MCF 10A (cell line): ENCODE data around the gene WDR73. TPM values are rescaled to one million over a fixed set of nuclear protein-coding genes. Genes with fewer than 3 reads are reported as not detected.
"Not testable (repeated sequence)": the region's sequence is repeated elsewhere in the genome, so short reads cannot be mapped to it uniquely, and the experiment has no call there.

ENCODE experiments used
- BruUV-seq: library from RNA; stranded (reverse); fragments of 400-500 nt; replicated peaks from 2 replicates; lab custom pipeline; 2021; lab: Mats Ljungman, UMichigan
- CTCF ChIA-PET: fragments of 300-600 bp; sonication (Branson Sonifier 250); formaldehyde crosslinking; extraction: SDS; loops from one replicate; lab custom pipeline; 2021; ENCODE audit warnings: antibody characterized with exemption, inconsistent platforms; lab: Yijun Ruan, JAX
- POLR2A ChIA-PET: fragments of 300-600, 350-650 bp; sonication (Branson Sonifier 250); formaldehyde crosslinking; extraction: SDS; loops from one replicate; lab custom pipeline; 2020; ENCODE audit warnings: antibody characterized with exemption, inconsistent platforms; lab: Yijun Ruan, JAX
- DNase-seq: peaks from one replicate; pipeline ENCODE4 v3.0.0-alpha.2; 2018; ENCODE audit not compliant: unreplicated experiment
- H3K27ac Mint-ChIP-seq: one replicate; pipeline ENCODE4 v1.8.0; 2022; ENCODE audit warnings: mild to moderate bottlenecking, low read depth, mixed read lengths; ENCODE audit not compliant: unreplicated experiment
- H3K27me3 Mint-ChIP-seq: one replicate; pipeline ENCODE4 v1.8.0; 2022; ENCODE audit warnings: mixed read lengths; ENCODE audit not compliant: insufficient read depth, unreplicated experiment
- H3K36me3 Mint-ChIP-seq: one replicate; pipeline ENCODE4 v1.8.0; 2022; ENCODE audit warnings: mild to moderate bottlenecking, moderate library complexity, mixed read lengths; ENCODE audit not compliant: insufficient read depth, unreplicated experiment
- H3K4me1 Mint-ChIP-seq: one replicate; pipeline ENCODE4 v1.8.0; 2022; ENCODE audit warnings: mixed read lengths; ENCODE audit not compliant: insufficient read depth, unreplicated experiment
- H3K4me3 Mint-ChIP-seq: one replicate; pipeline ENCODE4 v1.8.0; 2022; ENCODE audit warnings: mild to moderate bottlenecking, moderate library complexity, mixed read lengths; ENCODE audit not compliant: unreplicated experiment
- H3K9me3 Mint-ChIP-seq: one replicate; pipeline ENCODE4 v1.8.0; 2022; ENCODE audit warnings: mixed read lengths; ENCODE audit not compliant: unreplicated experiment
- intact Hi-C: fragments of 100-400 bp; cut with micrococcal nuclease; formaldehyde crosslinking; loops from 2 replicates; pipeline ENCODE4 v1.14.1; 2022
- total RNA-seq: library from RNA; stranded (reverse); gene quantifications from 2 replicates; pipeline ENCODE4 v1.2.3, GENCODE V29; 2022
- TF ChIP-seq, protein P1 (sequence below): fragments of 200-600 bp; IDR thresholded peaks from one replicate; pipeline ENCODE4 v1.8.0; 2022; ENCODE audit warnings: antibody characterized with exemption, mild to moderate bottlenecking; ENCODE audit not compliant: unreplicated experiment

The WDR73 gene
- total RNA-seq, 1 experiment from 2014 or later: 42.1 TPM

DNA sequence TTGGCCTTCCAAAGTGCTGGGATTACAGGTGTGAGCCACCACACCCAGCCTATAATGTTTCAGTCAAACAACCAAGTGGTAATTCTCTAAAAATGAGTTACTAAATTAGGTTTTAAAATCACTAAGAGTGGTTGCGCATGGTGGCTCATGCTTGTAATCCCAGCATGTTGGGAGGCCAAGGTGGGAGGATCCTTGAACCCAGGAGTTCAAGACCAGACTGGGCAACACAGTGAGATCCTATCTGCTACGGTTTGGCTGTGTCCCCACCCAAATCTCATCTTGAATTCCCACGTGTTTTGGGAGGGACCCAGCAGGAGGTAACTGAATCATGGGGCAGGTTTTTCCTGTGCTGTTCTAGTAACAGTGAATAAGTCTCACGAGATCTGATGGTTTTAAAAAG, 35.8 kb upstream of the WDR73 start:
- intact Hi-C loops: no loop called here
- no TSS peak for BruUV-seq
- peaks cover 7% of the 10 kb centered on the region for H3K4me1 Mint-ChIP-seq
- CTCF ChIA-PET: no interaction called here
- H3K27me3 Mint-ChIP-seq: no peaks in the 10 kb centered on the region
- no peak overlapping the region for H3K4me3 Mint-ChIP-seq
- TF ChIP-seq, protein P1, sequence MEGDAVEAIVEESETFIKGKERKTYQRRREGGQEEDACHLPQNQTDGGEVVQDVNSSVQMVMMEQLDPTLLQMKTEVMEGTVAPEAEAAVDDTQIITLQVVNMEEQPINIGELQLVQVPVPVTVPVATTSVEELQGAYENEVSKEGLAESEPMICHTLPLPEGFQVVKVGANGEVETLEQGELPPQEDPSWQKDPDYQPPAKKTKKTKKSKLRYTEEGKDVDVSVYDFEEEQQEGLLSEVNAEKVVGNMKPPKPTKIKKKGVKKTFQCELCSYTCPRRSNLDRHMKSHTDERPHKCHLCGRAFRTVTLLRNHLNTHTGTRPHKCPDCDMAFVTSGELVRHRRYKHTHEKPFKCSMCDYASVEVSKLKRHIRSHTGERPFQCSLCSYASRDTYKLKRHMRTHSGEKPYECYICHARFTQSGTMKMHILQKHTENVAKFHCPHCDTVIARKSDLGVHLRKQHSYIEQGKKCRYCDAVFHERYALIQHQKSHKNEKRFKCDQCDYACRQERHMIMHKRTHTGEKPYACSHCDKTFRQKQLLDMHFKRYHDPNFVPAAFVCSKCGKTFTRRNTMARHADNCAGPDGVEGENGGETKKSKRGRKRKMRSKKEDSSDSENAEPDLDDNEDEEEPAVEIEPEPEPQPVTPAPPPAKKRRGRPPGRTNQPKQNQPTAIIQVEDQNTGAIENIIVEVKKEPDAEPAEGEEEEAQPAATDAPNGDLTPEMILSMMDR: no peak
- DNase-seq: no peak
- H3K27ac Mint-ChIP-seq: no peak overlapping the region
- peaks cover 67% of the 10 kb centered on the region for H3K36me3 Mint-ChIP-seq
- POLR2A ChIA-PET: no interaction called here
- no peaks in the 10 kb centered on the region for H3K9me3 Mint-ChIP-seq

- Mint-ChIP-seq H3K4me1 (peaks cover 12% of the 10 kb centered on the region), H3K36me3 (peaks cover 77% of the 10 kb centered on the region)
- H3K9me3 Mint-ChIP-seq, H3K27me3 Mint-ChIP-seq, H3K4me3 Mint-ChIP-seq, intact Hi-C loops, DNase-seq, BruUV-seq, H3K27ac Mint-ChIP-seq: not testable (repeated sequence)
- ChIA-PET POLR2A (interaction anchor here (2.2 kb wide), 1 partner anchor 29 kb away, joined by 12 read pairs; the partner anchor contains the start of gene SEC11A), CTCF (interaction anchor here (0.6 to 2.0 kb wide), 3 partner anchors 16 to 357 kb away, joined by 4 to 6 read pairs (median 5); partner anchors contain the start of gene WDR73)
Observed at GRCh38 chr15:84686446-84686845, 32.4 kb upstream of the WDR73 start.

DNA sequence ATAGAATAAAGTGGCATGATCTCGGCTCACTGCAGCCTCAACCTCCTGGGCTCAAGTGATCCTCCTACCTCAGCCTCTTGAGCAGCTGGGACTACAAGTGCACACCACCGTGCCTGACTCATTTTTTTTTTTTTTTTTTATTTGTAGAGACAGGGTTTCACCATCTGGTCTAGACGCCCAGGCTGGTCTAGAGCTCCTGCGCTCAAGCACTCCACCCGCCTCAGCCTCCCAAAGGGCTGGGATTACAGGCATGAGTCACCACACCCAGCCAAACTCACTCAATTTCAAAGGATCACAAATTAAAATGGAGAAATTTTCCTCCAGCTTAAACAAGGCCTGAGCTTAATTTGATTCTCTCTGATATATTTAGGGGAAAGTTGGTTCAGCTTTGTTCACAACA, 31.2 kb upstream of the WDR73 start:
- H3K36me3 Mint-ChIP-seq: peaks cover 73% of the 10 kb centered on the region
- no peaks in the 10 kb centered on the region for H3K27me3 Mint-ChIP-seq
- CTCF ChIA-PET: interaction anchor here (0.6 to 2.0 kb wide), 5 partner anchors 8 to 358 kb away, joined by 3 to 6 read pairs (median 5); partner anchors contain the start of gene WDR73
- intact Hi-C loops: loop anchor here (2.0 kb wide), 1 partner anchor 31 kb away; the partner anchor contains the start of gene WDR73
- H3K27ac Mint-ChIP-seq: no peak overlapping the region
- H3K9me3 Mint-ChIP-seq: no peaks in the 10 kb centered on the region
- POLR2A ChIA-PET: interaction anchor here (0.6 to 2.2 kb wide), 8 partner anchors 10 to 218 kb away, joined by 3 to 12 read pairs (median 4); partner anchors contain the start of gene SEC11A
- H3K4me1 Mint-ChIP-seq: peaks cover 12% of the 10 kb centered on the region
- TF ChIP-seq, protein P1: no peak
- peak; percentile 90 for DNase-seq
- BruUV-seq: no TSS peak
- H3K4me3 Mint-ChIP-seq: no peak overlapping the region

- intact Hi-C loops: loop anchor here (2.0 kb wide), 1 partner anchor 29 kb away; the partner anchor contains the start of gene WDR73
- Mint-ChIP-seq H3K4me1 (peaks cover 12% of the 10 kb centered on the region), H3K9me3 (no peaks in the 10 kb centered on the region), H3K4me3 (no peak overlapping the region), H3K36me3 (peaks cover 68% of the 10 kb centered on the region), H3K27ac (no peak overlapping the region), H3K27me3 (no peaks in the 10 kb centered on the region)
- peak; percentile 17 for DNase-seq
- no TSS peak for BruUV-seq
- TF ChIP-seq, protein P1: no peak
- ChIA-PET CTCF (interaction anchor here (0.6 to 0.8 kb wide), 2 partner anchors 25 to 28 kb away, joined by 3 to 4 read pairs; no protein-coding TSS in a partner anchor), POLR2A (interaction anchor here (0.6 to 1.1 kb wide), 2 partner anchors 30 to 51 kb away, joined by 3 read pairs; partner anchors contain the start of gene WDR73)
Observed at GRCh38 chr15:84684092-84684491, 30.0 kb upstream of the WDR73 start.
